MG63 (cell line): ENCODE data around the gene PLA2G4B. TPM values are rescaled to one million over a fixed set of nuclear protein-coding genes. Genes with fewer than 3 reads are reported as not detected.

Experiments
- DNase-seq: peaks from one replicate; pipeline ENCODE4 v3.0.0-alpha.2; 2020
- H3K27me3 ChIP-seq: fragments of 250-450 bp; sonication (Bioruptor Pico); 2 replicates; pipeline ENCODE4 v1.5.1; 2020; ENCODE audit warnings: mild to moderate bottlenecking, moderate library complexity
- H3K36me3 ChIP-seq: fragments of 250-450 bp; sonication (Bioruptor Pico); 2 replicates; pipeline ENCODE4 v1.5.1; 2020; ENCODE audit warnings: mild to moderate bottlenecking, moderate library complexity
- H3K4me3 ChIP-seq: fragments of 250-450 bp; sonication (Bioruptor Pico); 2 replicates; pipeline ENCODE4 v1.5.1; 2020; ENCODE audit warnings: mild to moderate bottlenecking, moderate library complexity
- H3K9me3 ChIP-seq: fragments of 250-450 bp; sonication (Bioruptor Pico); 2 replicates; pipeline ENCODE4 v1.5.1; 2020; ENCODE audit warnings: mild to moderate bottlenecking, moderate library complexity
- total RNA-seq: library from RNA; depleted of rRNA; stranded (reverse); fragments of >200 nt; shearing (Covaris generic); gene quantifications from 2 replicates; pipeline ENCODE4 v1.2.3, GENCODE V29; 2014; ENCODE audit warnings: low replicate concordance

Gene PLA2G4B
- total RNA-seq, 1 experiment from 2014 or later: 0.20 TPM

DNA sequence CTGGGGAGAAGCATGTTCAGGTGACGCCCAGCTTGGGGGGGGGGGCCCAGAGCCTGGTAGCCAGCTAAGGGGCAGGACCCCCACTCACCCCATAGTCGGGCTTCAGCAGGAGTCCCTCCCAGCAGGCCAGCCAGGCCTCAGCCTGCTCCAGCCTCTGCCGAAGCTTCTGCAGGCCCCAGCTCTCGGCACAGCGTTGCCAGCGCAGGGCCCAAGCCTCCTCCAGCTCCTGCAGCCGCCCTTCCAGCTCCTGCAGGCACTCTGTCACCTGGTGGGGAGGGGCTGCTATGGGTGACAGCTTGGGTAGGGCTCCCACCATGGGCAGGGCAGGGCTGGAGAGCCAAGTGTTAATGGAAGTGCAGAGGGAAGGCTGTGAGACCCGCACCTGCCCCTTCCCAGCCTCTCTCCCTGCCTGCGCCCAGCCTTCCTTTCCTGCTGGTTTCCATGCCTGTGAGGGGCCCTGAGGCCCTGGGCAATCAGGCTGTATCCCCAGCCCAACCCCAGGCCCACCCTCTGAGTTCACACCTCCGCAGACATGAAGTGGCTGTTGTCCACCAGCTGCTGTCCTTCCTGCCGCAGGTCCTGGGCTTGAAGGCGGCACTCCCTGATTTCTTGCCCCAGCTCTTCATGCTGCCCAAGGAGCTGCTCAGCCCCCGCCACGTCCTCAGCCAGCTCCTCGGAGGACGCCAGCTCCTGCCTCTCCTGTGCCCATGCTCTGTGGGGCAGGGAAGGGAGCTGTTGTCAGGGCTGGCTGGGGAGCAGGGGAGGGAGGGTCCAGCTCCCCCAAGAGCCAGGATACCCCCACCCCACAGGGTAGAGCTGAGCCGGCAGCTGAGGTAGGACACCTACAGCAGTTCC lies 14.3 kb downstream of the PLA2G4B start:
- no peak overlapping the region for H3K4me3 ChIP-seq
- DNase-seq: no peak
- H3K36me3 ChIP-seq: no peaks in the 10 kb centered on the region
- H3K9me3 ChIP-seq: no peaks in the 10 kb centered on the region
- H3K27me3 ChIP-seq: no peaks in the 10 kb centered on the region

DNA sequence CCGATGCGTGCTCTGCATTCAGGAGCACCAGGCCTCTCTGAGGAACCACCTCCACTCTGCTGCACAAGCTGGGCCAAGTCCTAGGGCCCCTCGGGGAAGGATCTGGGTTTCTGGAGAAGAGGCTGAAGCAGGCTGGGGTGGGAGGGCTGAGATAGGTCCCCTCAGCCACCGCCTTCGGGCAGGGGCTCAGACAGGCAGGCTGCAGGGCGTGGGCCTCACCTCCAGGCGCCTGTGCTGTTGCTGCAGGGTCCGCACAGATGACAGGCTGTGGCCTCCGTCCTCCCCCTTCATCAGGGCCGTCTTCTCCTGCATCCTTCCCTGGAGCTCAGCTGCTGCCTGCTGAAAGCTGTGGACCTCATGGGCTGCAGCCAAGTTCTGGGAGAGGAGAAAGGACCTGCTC lies 15.2 kb downstream of the PLA2G4B start:
- H3K4me3 ChIP-seq: no peak overlapping the region
- no peak for DNase-seq
- H3K36me3 ChIP-seq: no peaks in the 10 kb centered on the region
- H3K9me3 ChIP-seq: no peaks in the 10 kb centered on the region
- H3K27me3 ChIP-seq: no peaks in the 10 kb centered on the region

DNA sequence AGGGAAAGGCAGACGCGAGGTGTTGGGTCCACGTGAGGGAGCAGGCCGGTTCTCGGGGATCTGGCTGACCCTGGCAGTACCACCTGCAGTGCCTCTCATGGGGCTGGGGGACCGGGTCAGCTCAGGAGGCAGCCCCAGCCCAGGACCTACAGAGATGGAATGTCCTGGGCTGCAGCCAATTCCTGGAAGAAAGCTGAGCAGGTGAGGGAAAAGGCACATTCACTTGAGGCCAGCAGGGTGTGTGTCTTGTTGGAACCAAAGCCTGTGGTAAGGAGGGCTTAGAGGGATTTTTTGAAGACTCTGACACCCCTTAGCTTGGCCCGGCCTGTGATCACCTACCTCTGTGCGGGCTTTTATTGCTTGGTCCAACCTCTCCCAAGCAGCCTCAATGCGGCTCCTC lies 15.8 kb downstream of the PLA2G4B start:
- no peaks in the 10 kb centered on the region for H3K9me3 ChIP-seq
- H3K36me3 ChIP-seq: no peaks in the 10 kb centered on the region
- H3K4me3 ChIP-seq: no peak overlapping the region
- H3K27me3 ChIP-seq: no peaks in the 10 kb centered on the region
- no peak for DNase-seq

DNA sequence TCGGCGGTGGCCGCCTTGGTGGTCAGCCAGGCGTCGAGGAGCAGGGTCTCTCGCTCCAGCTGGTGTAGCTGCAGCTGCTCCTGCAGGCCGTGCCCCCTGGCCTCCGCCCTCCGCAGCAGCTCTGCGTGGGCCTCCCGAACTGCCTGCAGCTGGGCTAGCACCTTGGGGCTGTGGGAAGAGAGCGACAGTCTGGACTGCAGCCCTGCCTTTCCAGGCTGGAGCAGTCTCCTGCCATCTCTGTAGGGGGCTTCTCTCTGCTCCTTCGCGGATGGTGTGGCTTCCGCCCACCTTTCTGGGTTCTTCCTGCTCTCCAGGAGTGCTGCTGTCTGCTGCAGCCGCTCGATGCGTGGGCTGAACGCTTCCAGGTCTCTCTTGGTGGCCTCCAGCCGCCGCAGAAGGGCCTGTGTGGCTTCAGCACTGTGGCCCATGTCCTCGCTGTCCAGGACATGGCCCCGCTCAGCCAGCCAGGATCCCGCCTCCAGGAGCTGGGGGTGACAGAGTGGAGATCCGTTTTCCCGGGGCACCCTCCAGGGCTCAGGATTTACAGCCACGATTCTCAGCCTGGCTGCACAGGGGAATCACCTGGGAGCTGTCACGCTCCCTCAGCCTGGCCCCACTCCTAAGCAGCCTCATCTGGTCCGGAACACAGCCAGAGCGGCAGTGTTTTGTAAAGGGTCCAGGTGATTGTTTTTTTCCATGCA lies 16.8 kb downstream of the PLA2G4B start:
- no peak for DNase-seq
- no peaks in the 10 kb centered on the region for H3K36me3 ChIP-seq
- no peaks in the 10 kb centered on the region for H3K9me3 ChIP-seq
- H3K27me3 ChIP-seq: no peaks in the 10 kb centered on the region
- H3K4me3 ChIP-seq: no peak overlapping the region

DNA sequence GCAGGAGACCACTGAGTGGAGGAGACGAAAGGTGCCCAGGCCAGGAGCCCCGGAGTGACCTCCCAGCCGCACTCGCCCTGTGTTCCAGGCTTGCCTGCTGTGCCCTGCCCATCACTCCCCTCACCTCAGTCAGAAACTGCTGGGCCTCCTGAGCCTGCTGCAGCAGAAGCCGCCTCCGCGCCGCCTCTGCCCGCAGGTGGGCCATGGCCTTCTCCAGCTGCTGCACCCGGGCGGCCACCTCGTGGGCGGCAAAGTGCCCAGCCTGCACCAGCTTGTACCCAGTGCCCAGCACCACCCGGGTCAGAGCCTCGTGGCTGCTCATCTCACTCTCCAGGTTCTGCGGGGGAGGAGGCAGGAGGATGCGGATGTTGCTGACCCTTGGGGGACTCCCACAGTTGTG lies 17.6 kb downstream of the PLA2G4B start:
- no peaks in the 10 kb centered on the region for H3K36me3 ChIP-seq
- no peaks in the 10 kb centered on the region for H3K9me3 ChIP-seq
- DNase-seq: no peak
- no peak overlapping the region for H3K4me3 ChIP-seq
- H3K27me3 ChIP-seq: no peaks in the 10 kb centered on the region

DNA sequence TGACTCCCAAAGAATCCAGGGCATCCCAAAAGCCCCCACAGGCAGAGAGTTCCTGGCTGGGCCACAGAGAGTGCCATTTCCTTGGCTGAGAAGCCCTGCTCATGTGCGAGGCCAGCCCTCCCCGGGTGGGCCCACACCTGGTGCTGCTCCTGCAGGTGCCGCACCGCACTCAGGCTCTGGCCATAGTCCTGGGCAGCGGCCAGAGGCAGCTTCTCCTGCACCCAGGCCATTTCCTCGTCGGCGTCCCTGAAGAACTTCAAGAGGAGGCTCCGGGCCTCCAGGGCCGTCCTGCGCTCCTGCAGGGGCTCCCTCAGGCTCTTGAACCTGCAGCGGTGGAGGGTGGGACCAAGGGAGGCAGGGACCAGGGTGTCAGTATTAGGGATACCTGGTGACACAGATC lies 18.1 kb downstream of the PLA2G4B start:
- no peaks in the 10 kb centered on the region for H3K9me3 ChIP-seq
- no peaks in the 10 kb centered on the region for H3K27me3 ChIP-seq
- no peak overlapping the region for H3K4me3 ChIP-seq
- DNase-seq: no peak
- H3K36me3 ChIP-seq: no peaks in the 10 kb centered on the region

DNA sequence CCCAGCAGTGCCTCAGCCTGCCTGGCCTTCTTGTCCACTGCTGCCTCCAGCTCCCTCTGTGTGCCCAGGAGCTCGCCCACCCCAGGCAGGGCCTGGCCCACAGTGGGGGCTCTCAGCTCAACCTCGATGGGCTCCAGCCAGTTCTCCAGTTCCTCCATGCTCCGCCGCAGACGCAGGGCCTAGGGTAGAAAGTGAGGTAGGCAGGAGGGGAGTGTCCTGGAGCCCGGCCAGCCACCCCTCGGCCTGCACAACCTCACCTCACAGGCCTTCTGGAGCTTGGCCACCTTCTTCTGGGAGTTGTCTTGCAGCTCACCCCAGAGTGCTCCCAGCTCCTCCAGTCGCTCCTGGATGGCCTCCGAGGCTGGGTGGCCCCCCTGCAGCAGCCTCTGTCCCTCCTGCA lies 18.7 kb downstream of the PLA2G4B start:
- no peaks in the 10 kb centered on the region for H3K27me3 ChIP-seq
- H3K4me3 ChIP-seq: no peak overlapping the region
- DNase-seq: no peak
- H3K36me3 ChIP-seq: no peaks in the 10 kb centered on the region
- no peaks in the 10 kb centered on the region for H3K9me3 ChIP-seq

DNA sequence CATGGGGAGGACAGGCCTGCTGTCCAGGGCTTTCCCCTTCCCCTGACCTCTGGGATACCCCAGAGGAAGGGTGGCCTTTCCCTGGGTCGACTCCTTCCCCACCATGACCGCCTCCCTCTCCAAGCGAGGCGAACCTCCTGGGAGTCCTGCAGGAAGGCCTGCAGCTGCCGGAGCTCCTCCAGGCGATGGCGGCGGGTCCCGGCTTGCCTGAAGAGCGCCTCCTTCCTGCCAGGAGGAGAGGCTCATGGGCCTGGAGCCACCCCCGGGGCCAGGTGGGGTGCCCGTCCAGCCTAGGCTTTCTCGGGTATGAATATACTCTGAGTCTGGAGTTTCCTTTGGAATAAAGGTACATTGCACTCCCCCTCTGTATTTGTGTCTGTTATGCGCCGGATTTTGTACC lies 20.1 kb downstream of the PLA2G4B start:
- no peaks in the 10 kb centered on the region for H3K9me3 ChIP-seq
- no peaks in the 10 kb centered on the region for H3K27me3 ChIP-seq
- no peak overlapping the region for H3K4me3 ChIP-seq
- H3K36me3 ChIP-seq: no peaks in the 10 kb centered on the region
- no peak for DNase-seq

DNA sequence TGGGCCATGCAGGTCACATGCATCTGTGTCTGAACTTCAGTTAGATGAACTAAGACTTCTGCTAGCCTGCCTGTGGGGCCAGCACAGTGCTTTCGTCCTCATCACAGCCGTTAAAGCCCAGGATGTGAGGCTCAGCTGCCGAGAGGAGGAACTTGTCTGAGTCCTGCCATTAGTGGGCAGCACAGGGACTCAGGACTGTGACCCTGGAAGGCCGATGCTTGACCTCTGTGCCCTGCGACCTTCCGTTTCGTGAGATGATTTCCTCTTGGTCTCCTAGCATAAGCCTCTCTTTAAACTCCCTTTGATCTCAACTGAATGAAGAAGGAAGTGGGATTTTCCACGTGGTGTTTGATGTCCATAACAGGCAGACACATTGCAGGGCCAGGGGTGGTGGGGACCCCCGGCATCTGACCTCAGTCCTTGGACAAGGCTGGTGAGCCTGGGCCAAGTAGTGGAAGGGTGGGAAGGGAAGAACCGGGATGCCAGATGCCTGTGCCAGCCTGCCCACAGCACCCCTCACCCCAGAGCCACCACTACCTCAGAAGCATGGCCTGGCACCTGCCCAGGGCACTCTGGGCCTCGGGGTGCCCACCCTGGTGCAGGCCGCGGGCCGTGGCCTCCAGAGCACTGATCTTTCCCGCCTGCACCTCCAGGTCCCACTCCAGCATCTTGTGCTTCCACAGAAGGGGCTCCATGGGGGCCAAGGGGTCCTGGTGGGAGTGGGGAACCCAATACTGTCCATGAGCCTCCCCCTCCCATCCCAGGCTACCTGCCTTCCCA lies 21.6 kb downstream of the PLA2G4B start:
- no peak for DNase-seq
- no peak overlapping the region for H3K4me3 ChIP-seq
- no peaks in the 10 kb centered on the region for H3K9me3 ChIP-seq
- no peaks in the 10 kb centered on the region for H3K36me3 ChIP-seq
- H3K27me3 ChIP-seq: no peaks in the 10 kb centered on the region

DNA sequence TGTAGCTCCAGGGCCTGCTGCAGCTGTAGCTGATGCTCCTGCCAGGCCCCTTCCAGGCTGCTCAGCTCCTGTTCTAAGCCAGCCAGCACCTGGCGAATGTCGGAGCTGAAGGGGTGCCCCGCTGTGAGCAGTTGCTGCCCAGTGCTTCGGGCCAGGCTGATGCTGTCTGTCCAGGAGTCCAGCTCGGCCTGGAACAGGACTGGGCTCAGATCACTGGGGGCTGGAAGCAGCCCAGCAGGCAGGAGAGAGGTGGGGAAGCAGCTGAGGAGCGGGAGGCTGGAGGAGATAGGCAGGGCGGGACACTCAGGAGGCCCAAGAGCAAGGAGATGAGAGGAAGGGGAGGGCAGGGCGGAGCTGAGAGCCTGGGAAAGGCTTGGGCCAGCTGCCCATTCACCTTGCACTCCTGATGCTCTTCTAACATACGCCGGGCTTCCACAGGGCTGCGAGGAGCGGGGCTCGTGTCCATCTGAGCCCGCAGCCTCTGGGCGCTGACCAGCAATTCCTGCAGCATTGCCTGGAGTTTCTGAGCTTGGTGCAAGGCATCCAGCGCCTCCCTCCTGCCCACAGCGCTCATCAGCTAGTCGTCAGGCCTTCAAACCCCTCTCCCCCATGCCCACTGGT lies 23.2 kb downstream of the PLA2G4B start:
- no peaks in the 10 kb centered on the region for H3K27me3 ChIP-seq
- no peak for DNase-seq
- no peak overlapping the region for H3K4me3 ChIP-seq
- no peaks in the 10 kb centered on the region for H3K9me3 ChIP-seq
- H3K36me3 ChIP-seq: no peaks in the 10 kb centered on the region

DNA sequence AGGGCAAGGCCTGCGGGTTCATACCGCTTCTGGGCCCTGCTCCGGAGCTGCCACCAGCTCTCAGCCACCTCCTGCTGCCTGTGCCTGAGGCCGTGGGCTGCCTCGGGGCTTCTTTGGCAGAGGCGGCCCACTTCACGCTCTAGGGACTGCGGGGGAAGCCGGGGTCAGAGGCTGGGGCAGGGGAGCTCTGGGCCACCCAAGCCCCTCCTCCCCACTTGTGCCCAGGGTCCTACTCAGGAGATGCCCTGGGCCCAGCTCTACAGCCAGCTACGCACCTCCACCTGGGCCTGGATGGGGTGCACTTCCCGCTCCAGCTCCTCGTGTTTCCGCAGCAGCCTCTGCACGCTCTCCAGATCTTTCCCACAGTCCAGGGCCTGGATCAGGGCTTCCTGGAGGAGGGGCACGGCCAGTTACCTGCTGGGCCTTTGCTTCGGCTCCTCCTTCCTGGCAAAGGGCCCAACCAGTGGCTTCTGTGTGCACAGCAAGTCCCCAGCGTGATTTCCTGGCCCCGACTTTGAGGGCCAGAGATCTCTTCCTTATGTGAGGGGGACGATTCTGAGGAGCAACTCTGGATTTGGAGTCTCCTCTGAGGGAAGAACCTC lies 24.0 kb downstream of the PLA2G4B start:
- no peaks in the 10 kb centered on the region for H3K9me3 ChIP-seq
- DNase-seq: no peak
- H3K27me3 ChIP-seq: no peaks in the 10 kb centered on the region
- H3K36me3 ChIP-seq: no peaks in the 10 kb centered on the region
- H3K4me3 ChIP-seq: no peak overlapping the region

DNA sequence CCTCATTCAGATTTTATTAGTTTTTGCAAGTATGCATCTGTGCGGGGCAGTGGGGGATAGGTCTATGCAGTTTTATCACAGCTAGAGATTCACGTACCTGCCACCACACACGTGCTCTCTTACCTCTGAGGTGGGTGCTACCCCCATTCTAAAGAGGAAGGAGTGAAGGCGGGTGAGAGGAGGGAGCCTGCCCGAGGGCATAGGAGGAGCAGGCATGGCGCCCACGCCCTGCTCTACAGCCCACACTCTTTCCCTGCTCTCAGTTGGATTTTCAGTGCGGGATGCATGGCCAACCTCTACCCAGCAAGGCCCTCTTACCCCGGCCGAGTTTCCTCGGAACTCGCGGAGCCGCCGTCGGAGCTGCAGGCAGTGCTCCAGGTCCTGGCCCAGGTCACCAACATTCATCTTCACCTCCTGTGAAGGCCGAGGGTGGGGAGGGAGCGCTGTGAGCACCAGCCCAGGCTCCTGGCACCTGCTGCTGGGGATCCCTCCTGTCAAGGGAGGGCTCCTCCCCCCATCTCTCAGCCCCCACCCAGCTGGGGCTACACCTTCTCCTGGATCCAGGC lies 26.9 kb downstream of the PLA2G4B start:
- H3K4me3 ChIP-seq: no peak overlapping the region
- no peaks in the 10 kb centered on the region; the same call in 1 of the 2 replicates for H3K36me3 ChIP-seq
- no peaks in the 10 kb centered on the region for H3K27me3 ChIP-seq
- no peak for DNase-seq
- H3K9me3 ChIP-seq: no peaks in the 10 kb centered on the region

DNA sequence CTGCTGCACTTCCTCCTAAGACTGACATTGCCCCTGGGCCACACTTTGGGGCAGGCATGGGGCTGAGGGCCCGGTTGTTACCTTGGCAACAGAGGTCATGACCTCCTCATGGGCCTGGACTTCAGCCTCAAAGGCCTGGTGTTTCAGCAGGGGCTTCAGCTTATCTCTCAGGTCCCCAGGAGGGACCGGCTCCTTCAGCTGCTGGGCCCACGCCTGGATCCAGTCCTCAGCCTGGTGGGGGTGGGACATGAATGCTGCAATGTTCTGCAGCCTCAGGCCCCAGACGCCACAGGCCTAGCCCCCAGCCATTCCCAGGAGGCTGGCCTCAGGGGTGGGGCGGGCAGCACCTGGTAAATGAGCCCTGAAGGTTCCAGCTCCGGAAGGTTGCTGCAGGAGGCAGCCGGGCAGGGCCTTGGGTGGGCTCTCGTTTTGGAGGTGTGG lies 27.6 kb downstream of the PLA2G4B start:
- H3K4me3 ChIP-seq: no peak overlapping the region
- no peaks in the 10 kb centered on the region; the same call in 1 of the 2 replicates for H3K36me3 ChIP-seq
- no peaks in the 10 kb centered on the region for H3K9me3 ChIP-seq
- no peaks in the 10 kb centered on the region for H3K27me3 ChIP-seq
- no peak for DNase-seq

DNA sequence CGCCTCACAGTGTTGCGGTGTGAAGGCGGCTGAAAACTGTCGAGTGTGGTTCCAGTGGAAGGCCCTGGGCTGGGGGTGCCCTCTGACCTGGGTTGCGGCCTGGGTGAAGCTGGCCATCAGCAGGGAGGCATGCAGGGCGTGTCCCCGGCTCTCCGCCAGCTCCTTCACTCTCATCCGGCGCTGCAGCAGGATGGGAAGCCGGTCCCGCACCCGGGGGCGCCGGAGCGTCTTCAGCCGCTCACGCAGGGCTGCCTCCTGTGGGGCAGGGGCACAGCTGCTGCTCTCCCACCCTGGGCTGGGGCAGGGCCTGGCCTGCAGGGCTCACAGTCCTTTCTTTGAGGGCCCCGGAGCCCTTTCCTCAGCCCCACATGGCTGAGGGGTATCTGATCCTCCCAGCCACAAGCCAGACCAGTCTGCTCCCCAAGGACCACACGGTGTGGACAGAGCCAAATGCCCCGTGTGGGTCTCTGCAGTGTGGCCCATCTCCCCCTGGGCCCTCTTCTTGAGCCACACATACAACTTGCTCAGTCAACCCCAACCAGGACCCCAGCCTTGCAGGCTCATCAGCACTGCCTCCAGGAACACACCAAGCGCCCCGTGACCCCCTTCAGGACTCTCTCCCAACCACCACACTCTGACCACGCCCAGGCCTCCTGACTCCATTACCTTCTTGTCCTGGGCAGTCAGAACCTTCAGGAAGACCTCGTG lies 28.4 kb downstream of the PLA2G4B start:
- H3K27me3 ChIP-seq: no peaks in the 10 kb centered on the region
- H3K9me3 ChIP-seq: no peaks in the 10 kb centered on the region
- no peak overlapping the region for H3K4me3 ChIP-seq
- no peaks in the 10 kb centered on the region; the same call in none of the 2 replicates for H3K36me3 ChIP-seq
- DNase-seq: no peak

DNA sequence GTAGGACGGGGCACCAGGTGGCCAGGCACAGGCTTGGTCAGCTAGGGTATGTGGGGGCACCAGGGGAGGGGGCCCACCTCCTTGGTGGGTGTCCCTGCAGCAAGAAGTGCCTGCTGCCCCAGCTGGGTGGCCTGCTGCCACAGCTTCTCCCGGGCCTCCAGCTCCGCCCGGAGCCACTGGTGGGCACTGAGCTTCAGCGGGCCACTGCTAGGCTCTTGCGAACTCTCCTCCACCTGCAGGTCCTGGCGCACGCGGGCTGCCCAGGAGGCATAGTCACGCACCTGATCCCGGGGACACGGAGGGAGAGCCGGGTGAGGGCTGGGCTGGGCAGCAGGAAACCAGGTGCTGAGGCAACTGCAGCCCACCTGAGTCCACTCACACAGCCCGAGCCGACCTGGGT lies 29.7 kb downstream of the PLA2G4B start:
- Histone ChIP-seq H3K27me3 (no peaks in the 10 kb centered on the region), H3K36me3 (no peaks in the 10 kb centered on the region; the same call in none of the 2 replicates), H3K4me3 (no peak overlapping the region), H3K9me3 (no peaks in the 10 kb centered on the region)
- DNase-seq: no peak
